ENCODE data around the gene DENND2D. TPM values are rescaled to one million over a fixed set of nuclear protein-coding genes. Genes with fewer than 3 reads are reported as not detected.

The DENND2D gene
- total and polyA plus RNA-seq, 9 of the 15 experiments (the other 6 are each of a cell fraction or from before 2014, with no cell fraction given), result 0.08 to 0.44 (median 0.13) TPM; not detected in 6

DNA sequence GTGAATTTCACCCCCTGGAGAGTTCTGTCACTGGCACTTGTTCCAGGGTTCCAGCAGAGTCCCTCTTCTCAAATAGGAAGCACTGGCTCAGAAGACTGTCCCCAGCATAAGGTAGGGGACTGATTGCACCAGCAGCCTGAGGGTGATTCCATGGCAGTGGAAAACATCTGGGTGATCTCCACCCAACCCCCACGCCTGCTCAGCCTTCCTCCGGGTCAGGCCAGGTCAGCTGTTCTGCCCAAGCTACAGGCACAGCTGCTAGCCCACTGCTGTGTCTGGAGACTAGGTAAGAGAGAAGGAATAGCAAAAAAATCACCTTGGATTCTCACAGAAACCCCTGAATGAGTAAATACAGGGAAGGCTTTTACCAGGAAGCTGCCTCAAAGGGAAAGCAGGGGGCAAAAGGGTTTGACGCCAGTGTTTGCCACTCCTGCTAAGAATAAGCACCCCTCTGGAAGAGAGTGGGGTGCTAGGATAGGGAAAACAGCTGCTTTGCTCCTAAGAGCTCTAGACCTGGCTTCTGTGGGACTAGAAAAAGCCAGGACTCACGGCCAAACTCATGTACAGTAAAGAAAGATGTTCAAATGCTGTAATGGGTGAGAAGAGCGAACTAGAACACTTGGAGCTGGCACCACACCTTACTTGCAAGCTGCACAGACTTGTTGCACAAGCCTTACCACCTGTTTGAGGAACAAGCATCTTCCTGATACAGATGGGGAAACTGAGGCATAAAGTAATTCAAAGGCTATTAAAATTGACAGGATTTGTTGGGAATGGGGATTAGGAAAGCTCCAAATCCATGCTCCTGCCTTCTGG, 1.0 kb upstream of the DENND2D start:
- in situ Hi-C loops (cut with MboI) (no loop called here), intact Hi-C loops (cut with micrococcal nuclease) (no loop called here)
- no TSS peak for BruUV-seq (replicated peaks)
- H4K20me1 ChIP-seq (replicated peaks; ENCODE audit: control insufficient read depth, insufficient read depth, low read length), result no peaks in the 10 kb centered on the region
- no peak for TF ChIP-seq NFE2L1 (tag; IDR thresholded peaks at IDR 0.05; ENCODE audit: borderline replicate concordance, low read depth)
- TF ChIP-seq ZNF764 (CRISPR knock-in tag; IDR thresholded peaks at IDR 0.05; ENCODE audit: low read depth), result no peak
- TF ChIP-seq ZKSCAN8 (CRISPR knock-in tag; IDR thresholded peaks at IDR 0.05), result 0 out of 2 replicates have a peak, but pooled peaks have one; percentile 22
- TF ChIP-seq DMBX1 (CRISPR knock-in tag; IDR thresholded peaks at IDR 0.05; ENCODE audit: borderline replicate concordance), result peak; percentile 24; the same call in 1 of the 2 replicates
- 0 out of 2 replicates have a peak, but pooled peaks have one; percentile 17 for TF ChIP-seq BCOR (IDR thresholded peaks at IDR 0.05)
- TF ChIP-seq, protein P1, sequence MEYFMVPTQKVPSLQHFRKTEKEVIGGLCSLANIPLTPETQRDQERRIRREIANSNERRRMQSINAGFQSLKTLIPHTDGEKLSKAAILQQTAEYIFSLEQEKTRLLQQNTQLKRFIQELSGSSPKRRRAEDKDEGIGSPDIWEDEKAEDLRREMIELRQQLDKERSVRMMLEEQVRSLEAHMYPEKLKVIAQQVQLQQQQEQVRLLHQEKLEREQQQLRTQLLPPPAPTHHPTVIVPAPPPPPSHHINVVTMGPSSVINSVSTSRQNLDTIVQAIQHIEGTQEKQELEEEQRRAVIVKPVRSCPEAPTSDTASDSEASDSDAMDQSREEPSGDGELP (CRISPR knock-in tag; IDR thresholded peaks at IDR 0.05; ENCODE audit: borderline replicate concordance), result peak; percentile 65; the same call in 1 of the 2 replicates
- TF ChIP-seq NR2C1 (IDR thresholded peaks at IDR 0.05), result no peak
- TF ChIP-seq NR2C1 (tag; IDR thresholded peaks at IDR 0.05), result peak; percentile 47
- TF ChIP-seq ZNF133 (CRISPR knock-in tag; IDR thresholded peaks at IDR 0.05), result no peak
- TF ChIP-seq CBFA2T3 (IDR thresholded peaks at IDR 0.05), result peak; percentile 49; the same call in 1 of the 2 replicates
- TF ChIP-seq, protein P2, sequence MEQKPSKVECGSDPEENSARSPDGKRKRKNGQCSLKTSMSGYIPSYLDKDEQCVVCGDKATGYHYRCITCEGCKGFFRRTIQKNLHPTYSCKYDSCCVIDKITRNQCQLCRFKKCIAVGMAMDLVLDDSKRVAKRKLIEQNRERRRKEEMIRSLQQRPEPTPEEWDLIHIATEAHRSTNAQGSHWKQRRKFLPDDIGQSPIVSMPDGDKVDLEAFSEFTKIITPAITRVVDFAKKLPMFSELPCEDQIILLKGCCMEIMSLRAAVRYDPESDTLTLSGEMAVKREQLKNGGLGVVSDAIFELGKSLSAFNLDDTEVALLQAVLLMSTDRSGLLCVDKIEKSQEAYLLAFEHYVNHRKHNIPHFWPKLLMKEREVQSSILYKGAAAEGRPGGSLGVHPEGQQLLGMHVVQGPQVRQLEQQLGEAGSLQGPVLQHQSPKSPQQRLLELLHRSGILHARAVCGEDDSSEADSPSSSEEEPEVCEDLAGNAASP (IDR thresholded peaks at IDR 0.05), result peak; percentile 51; the same call in 1 of the 2 replicates
- no peak for TF ChIP-seq NR2C2 (CRISPR knock-in tag; IDR thresholded peaks at IDR 0.05)
- peak; percentile 66 for TF ChIP-seq NR2C2 (tag; IDR thresholded peaks at IDR 0.05)
- peak; percentile 12 to 28; a peak in 1 of 4 replicates for TF ChIP-seq NRF1 (conservative IDR thresholded peaks at IDR 0.05 in 1 of 2, IDR thresholded peaks at IDR 0.05 in 1 of 2)
- TF ChIP-seq ZNF766 (CRISPR knock-in tag; conservative IDR thresholded peaks at IDR 0.05), result 0 out of 2 replicates have a peak, but pooled peaks have one; percentile 50
- TF ChIP-seq CCNT2 (IDR thresholded peaks at IDR 0.05; ENCODE audit: borderline replicate concordance, extremely low read depth, insufficient read length, low read depth, low read length), result no peak
- TF ChIP-seq CBFA2T2 (conservative IDR thresholded peaks at IDR 0.05), result peak; percentile 35; the same call in 1 of the 2 replicates
- peak overlapping the region; percentile 2; the same call in 1 of the 2 replicates for H2AFZ ChIP-seq (ENCODE audit: low read depth, low read length)
- H3K9me3 ChIP-seq (replicated peaks; ENCODE audit: control insufficient read depth, insufficient read depth, low read depth, low read length), result no peaks in the 10 kb centered on the region
- no peak overlapping the region for H3K4me3 ChIP-seq
- H3K4me2 ChIP-seq (ENCODE audit: insufficient read depth, low read length), result no peak overlapping the region
- ATAC-seq (peak; percentile 14; the same call in 2 of the 3 replicates), DNase-seq (ENCODE audit: extremely low read depth in 1 of 4, low spot score in 3 of 4) (peak; percentile 35 to 58 (median 48)), FAIRE-seq (peak; percentile 59)
- H3K9ac ChIP-seq (ENCODE audit: insufficient read depth in 1 of 2, low read depth in 2 of 2, low read length in 2 of 2), result peak overlapping the region in 1 of 2 experiments; percentile 66; a peak in 1 of 4 replicates
- ChIA-PET CTCF (ENCODE audit: low intra/inter-chr PET ratio) (no interaction called here), POLR2A (interaction anchor here (0.6 to 1.2 kb wide), 2 partner anchors 9 to 13 kb away, joined by 3 read pairs; no protein-coding TSS in a partner anchor)
- WGBS (ENCODE audit: insufficient coverage, low coverage, missing lambda C conversion rate), result 28% methylated on average over 5 of the region's 5 CpGs
- no peaks in the 10 kb centered on the region for H3K79me2 ChIP-seq (ENCODE audit: control insufficient read depth, insufficient read depth, low read length)
- H3K27me3 ChIP-seq (ENCODE audit: control insufficient read depth in 2 of 2, insufficient read depth in 2 of 2, low read length in 2 of 2), result peaks cover 0 to 5% of the 10 kb centered on the region in 2 experiments; a peak in 3 of 5 replicates
- H3K27ac ChIP-seq (ENCODE audit: extremely low read depth, low read depth, low read length), result no peak overlapping the region
- no peaks in the 10 kb centered on the region for H3K9me1 ChIP-seq (ENCODE audit: control insufficient read depth, insufficient read depth, low read length)
- peaks cover 23 to 29% of the 10 kb centered on the region in 2 experiments for H3K4me1 ChIP-seq (replicated peaks in 1 of 2; ENCODE audit: control insufficient read depth in 2 of 2, insufficient read depth in 2 of 2, low read length in 2 of 2)
- no peaks in the 10 kb centered on the region for H3K36me3 ChIP-seq (ENCODE audit: control insufficient read depth, insufficient read depth, low read length)

Measured in K562 (cell line).